Cardiac muscle cell (in vitro differentiated cells and primary cell): ENCODE data around the gene DST. TPM values are rescaled to one million over a fixed set of nuclear protein-coding genes. Genes with fewer than 3 reads are reported as not detected.

Source experiments
- DNase-seq, 2 donors: peaks; one replicate each; pipeline versions ENCODE4 v3.0.0 to v3.0.0-alpha.2; 2010 to 2017; ENCODE audit warnings: low read depth in 1 of 2, low spot score in 1 of 2
- H3K27ac ChIP-seq: fragments of 200-600 bp; sonication (generic); 2 replicates; pipeline ENCODE4 v1.5.1; 2016
- H3K27me3 ChIP-seq: fragments of 200-600 bp; sonication (generic); 2 replicates; pipeline ENCODE4 v1.6.0; 2016; ENCODE audit warnings: control low read depth
- H3K36me3 ChIP-seq: fragments of 200-600 bp; sonication (generic); 2 replicates; pipeline ENCODE4 v1.5.1; 2016; ENCODE audit warnings: control low read depth
- H3K4me1 ChIP-seq: fragments of 200-600 bp; sonication (generic); 2 replicates; pipeline ENCODE4 v1.8.1; 2017; ENCODE audit warnings: low read depth, mild to moderate bottlenecking, mixed run types
- H3K4me3 ChIP-seq: fragments of 200-600 bp; sonication (generic); 2 replicates; pipeline ENCODE4 v1.5.1; 2016; ENCODE audit warnings: mild to moderate bottlenecking
- H3K9me3 ChIP-seq: fragments of 200-600 bp; sonication (generic); 2 replicates; pipeline ENCODE4 v1.5.1; 2017; ENCODE audit warnings: low read depth, mild to moderate bottlenecking, control low read depth
- CTCF ChIP-seq: IDR thresholded peaks from 2 replicates; pipeline ENCODE4 v1.5.1; 2012; ENCODE audit warnings: low read depth, mild to moderate bottlenecking, low read length
- polyA plus RNA-seq: library from polyadenylated mRNA; unstranded; fragments of >200 nt; fragmentation: Nextera tagmentation; extraction: Ambion mirVana; gene quantifications from 2 replicates; pipeline ENCODE4 v1.2.1, GENCODE V29; 2016
- total RNA-seq: library from RNA; depleted of rRNA; stranded (reverse); fragments of >200 nt; gene quantifications from 2 replicates; pipeline ENCODE4 v1.2.3, GENCODE V29; 2016

The DST gene
- total and polyA plus RNA-seq, 2 experiments from 2014 or later, result 31.7 to 82.1 TPM

- Histone ChIP-seq H3K27ac (no peak overlapping the region), H3K9me3 (no peaks in the 10 kb centered on the region), H3K36me3 (peaks cover 10% of the 10 kb centered on the region), H3K4me1 (no peaks in the 10 kb centered on the region), H3K4me3 (no peak overlapping the region), H3K27me3 (no peaks in the 10 kb centered on the region)
- DNase-seq, result peak in 1 of 2 donors; percentile 24
- no peak for TF ChIP-seq CTCF
Observed at GRCh38 chr6:56514395-56514794, 128.3 kb downstream of the DST start.

GRCh38 chr6:56513631-56514030 is 129.1 kb downstream of the DST start:
- no peaks in the 10 kb centered on the region for H3K4me1 ChIP-seq
- TF ChIP-seq CTCF, result no peak
- H3K36me3 ChIP-seq, result peaks cover 12% of the 10 kb centered on the region
- no peak overlapping the region for H3K4me3 ChIP-seq
- H3K27ac ChIP-seq, result no peak overlapping the region
- H3K9me3 ChIP-seq, result no peaks in the 10 kb centered on the region
- no peak for DNase-seq
- H3K27me3 ChIP-seq, result no peaks in the 10 kb centered on the region

GRCh38 chr6:56511591-56511990 is 131.1 kb downstream of the DST start:
- peaks cover 17% of the 10 kb centered on the region for H3K36me3 ChIP-seq
- no peak for TF ChIP-seq CTCF
- H3K9me3 ChIP-seq, result no peaks in the 10 kb centered on the region
- H3K4me1 ChIP-seq, result no peaks in the 10 kb centered on the region
- H3K27ac ChIP-seq, result no peak overlapping the region
- H3K27me3 ChIP-seq, result no peaks in the 10 kb centered on the region
- DNase-seq, result no peak
- no peak overlapping the region for H3K4me3 ChIP-seq

GRCh38 chr6:56510984-56511531 is 131.6 kb downstream of the DST start:
- Histone ChIP-seq H3K36me3 (peaks cover 22% of the 10 kb centered on the region), H3K27me3 (no peaks in the 10 kb centered on the region)
- no peak for TF ChIP-seq CTCF

GRCh38 chr6:56509031-56509430 is 133.7 kb downstream of the DST start:
- Histone ChIP-seq H3K36me3 (peaks cover 23% of the 10 kb centered on the region), H3K9me3 (no peaks in the 10 kb centered on the region), H3K27ac (no peak overlapping the region), H3K4me3 (no peak overlapping the region), H3K27me3 (no peaks in the 10 kb centered on the region), H3K4me1 (no peaks in the 10 kb centered on the region)
- no peak for TF ChIP-seq CTCF
- no peak for DNase-seq

More at GRCh38 chr6:56510984-56511531, 131.6 kb downstream of the DST start:
- H3K27ac ChIP-seq, result no peak overlapping the region
- peak in 1 of 2 donors; percentile 69 for DNase-seq
- no peaks in the 10 kb centered on the region for H3K9me3 ChIP-seq
- H3K4me1 ChIP-seq, result no peaks in the 10 kb centered on the region
- no peak overlapping the region for H3K4me3 ChIP-seq
